H1 (cell line): Measurements from ENCODE around the gene MICALL2. TPM values are rescaled to one million over a fixed set of nuclear protein-coding genes. Genes with fewer than 3 reads are reported as not detected.

Source experiments
- EGR1 ChIP-seq: IDR thresholded peaks from 2 replicates; pipeline ENCODE4 v1.6.1; 2011; ENCODE audit warnings: low read depth, low read length, borderline replicate concordance
- JUN ChIP-seq: IDR thresholded peaks from 2 replicates; pipeline ENCODE4 v1.6.1; 2011; ENCODE audit warnings: low read depth, mild to moderate bottlenecking, improper control_type of control experiment, low read length
- SUZ12 ChIP-seq: fragments of 200-600 bp; sonication (generic); IDR thresholded peaks from 2 replicates; pipeline ENCODE4 v1.6.1; 2012; ENCODE audit warnings: mild to moderate bottlenecking, inconsistent platforms, low read length, moderate library complexity, mixed read lengths
- YY1 ChIP-seq: IDR thresholded peaks from 2 replicates; pipeline ENCODE4 v1.6.1; 2011; ENCODE audit warnings: low read depth, mild to moderate bottlenecking, low read length
- polyA plus RNA-seq, 7 experiments: library from polyadenylated mRNA; depleted of rRNA in 3 of 7; stranded (reverse) in 5 of 7; unstranded in 2 of 7; fragments of >200 nt in 5 of 7; fragments of 200-250 nt in 2 of 7; gene quantifications; 1 replicate in 5 of 7; 2 replicates in 1 of 7; 4 replicates in 1 of 7; pipeline versions ENCODE4 v1.2.1 to v1.2.3, GENCODE V29; 2011 to 2013; ENCODE audit warnings: missing spikeins in 2 of 7, mixed read lengths in 2 of 7
- total RNA-seq: library from RNA; stranded (reverse); fragmentation: NEBNext Ultra II Directional; extraction: Animal tissue kit (Norgen Biotek cat#: 25700); gene quantifications from 2 replicates; pipeline ENCODE4 v1.2.1, GENCODE V29; 2021
- TF ChIP-seq, protein P1 (sequence below): IDR thresholded peaks from 2 replicates; pipeline ENCODE4 v1.6.1; 2011; ENCODE audit warnings: low read depth, mild to moderate bottlenecking, low read length; ENCODE audit not compliant: insufficient read depth
- TF ChIP-seq, protein P2 (sequence below): IDR thresholded peaks from 2 replicates; pipeline ENCODE4 v1.6.1; 2012; ENCODE audit warnings: low read length, inconsistent platforms

The MICALL2 gene
- total and polyA plus RNA-seq, 2 of the 8 experiments (the other 6 are each of a cell fraction or from before 2014, with no cell fraction given), result 5.3 to 8.5 TPM

GRCh38 chr7:1475991-1476390 is 16.7 kb upstream of the MICALL2 start (continued):
- TF ChIP-seq, protein P1, sequence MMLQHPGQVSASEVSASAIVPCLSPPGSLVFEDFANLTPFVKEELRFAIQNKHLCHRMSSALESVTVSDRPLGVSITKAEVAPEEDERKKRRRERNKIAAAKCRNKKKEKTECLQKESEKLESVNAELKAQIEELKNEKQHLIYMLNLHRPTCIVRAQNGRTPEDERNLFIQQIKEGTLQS, result no peak
- TF ChIP-seq SUZ12 (no peak), EGR1 (no peak), YY1 (no peak), JUN (no peak)
- TF ChIP-seq, protein P2, sequence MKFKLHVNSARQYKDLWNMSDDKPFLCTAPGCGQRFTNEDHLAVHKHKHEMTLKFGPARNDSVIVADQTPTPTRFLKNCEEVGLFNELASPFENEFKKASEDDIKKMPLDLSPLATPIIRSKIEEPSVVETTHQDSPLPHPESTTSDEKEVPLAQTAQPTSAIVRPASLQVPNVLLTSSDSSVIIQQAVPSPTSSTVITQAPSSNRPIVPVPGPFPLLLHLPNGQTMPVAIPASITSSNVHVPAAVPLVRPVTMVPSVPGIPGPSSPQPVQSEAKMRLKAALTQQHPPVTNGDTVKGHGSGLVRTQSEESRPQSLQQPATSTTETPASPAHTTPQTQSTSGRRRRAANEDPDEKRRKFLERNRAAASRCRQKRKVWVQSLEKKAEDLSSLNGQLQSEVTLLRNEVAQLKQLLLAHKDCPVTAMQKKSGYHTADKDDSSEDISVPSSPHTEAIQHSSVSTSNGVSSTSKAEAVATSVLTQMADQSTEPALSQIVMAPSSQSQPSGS, result no peak
